Left ventricle myocardium superior (tissue), 1 donor: Measurements from ENCODE around the gene MCM7. TPM values are rescaled to one million over a fixed set of nuclear protein-coding genes. Genes with fewer than 3 reads are reported as not detected.

ENCODE experiments used
- ATAC-seq: fragments of 200-7000 bp; cut with Tn5 transposase; one replicate; pipeline ENCODE4 v1.9.1; 2020; ENCODE audit warnings: mild to moderate bottlenecking, moderate library complexity
- DNase-seq: peaks from one replicate; pipeline ENCODE4 v3.0.0-alpha.2; 2020
- intact Hi-C: fragments of 100-400 bp; cut with micrococcal nuclease; formaldehyde crosslinking; loops from one replicate; pipeline ENCODE4 v1.11.0; 2022
- total RNA-seq: library from RNA; stranded (reverse); fragmentation: NEBNext Ultra II Directional; extraction: Animal tissue kit (Norgen Biotek cat#: 25700); gene quantifications from one replicate; pipeline ENCODE4 v1.2.1, GENCODE V29; 2021
- donor health status: DM: no; HTN: yes; CAD: no; lungs with severe emphysema.

The MCM7 gene
- total RNA-seq, 1 donor from 2014 or later = 23.9 TPM

DNA sequence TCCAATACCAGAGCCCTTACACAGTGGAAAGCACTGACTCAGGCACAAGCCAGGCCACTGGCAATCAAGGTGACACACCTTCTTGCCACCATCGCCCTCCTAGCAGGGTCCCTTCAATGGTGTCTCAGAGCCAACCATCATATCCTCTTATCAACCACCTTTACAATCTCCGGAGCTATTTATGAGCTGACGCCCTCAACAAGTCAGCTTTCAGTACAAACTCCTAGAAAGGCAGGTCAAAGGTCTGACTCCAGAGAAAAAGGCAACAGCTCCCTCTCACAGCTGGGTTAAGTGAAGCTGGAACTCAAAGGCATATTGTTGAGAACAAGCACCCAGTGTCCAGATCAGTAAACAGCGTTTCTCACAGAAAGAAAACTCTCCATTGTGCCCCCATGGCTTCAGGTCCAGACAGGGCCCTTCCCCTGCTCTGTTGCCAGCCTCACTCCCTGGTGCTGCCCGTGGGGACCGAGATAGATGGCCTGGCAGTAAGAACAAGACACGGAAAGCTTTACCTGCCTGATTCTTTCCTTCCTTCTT is 22.1 kb downstream of the MCM7 start:
- DNase-seq (no peak), ATAC-seq (no peak)
- intact Hi-C loops = no loop called here

DNA sequence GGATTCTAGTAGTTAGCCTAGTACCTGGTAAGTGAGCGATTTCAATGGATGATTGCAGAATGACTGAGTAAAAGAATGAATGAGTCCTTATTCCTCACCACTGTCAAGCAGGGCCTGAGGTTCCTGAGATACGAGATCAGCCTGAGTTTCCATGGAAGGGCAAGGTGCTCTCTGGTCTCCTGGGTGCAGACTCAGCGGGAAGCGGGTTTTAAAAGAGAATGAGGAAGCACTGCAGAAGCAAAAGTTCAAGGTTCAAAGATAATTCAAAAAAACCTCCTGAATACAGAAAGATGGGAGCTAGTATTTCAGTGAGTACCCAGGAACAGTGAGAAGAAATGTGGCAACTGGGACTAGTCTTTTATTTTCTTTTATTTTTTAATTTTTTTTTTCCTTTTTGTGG is 24.0 kb downstream of the MCM7 start:
- ATAC-seq (no peak), DNase-seq (no peak)
- intact Hi-C loops = no loop called here

DNA sequence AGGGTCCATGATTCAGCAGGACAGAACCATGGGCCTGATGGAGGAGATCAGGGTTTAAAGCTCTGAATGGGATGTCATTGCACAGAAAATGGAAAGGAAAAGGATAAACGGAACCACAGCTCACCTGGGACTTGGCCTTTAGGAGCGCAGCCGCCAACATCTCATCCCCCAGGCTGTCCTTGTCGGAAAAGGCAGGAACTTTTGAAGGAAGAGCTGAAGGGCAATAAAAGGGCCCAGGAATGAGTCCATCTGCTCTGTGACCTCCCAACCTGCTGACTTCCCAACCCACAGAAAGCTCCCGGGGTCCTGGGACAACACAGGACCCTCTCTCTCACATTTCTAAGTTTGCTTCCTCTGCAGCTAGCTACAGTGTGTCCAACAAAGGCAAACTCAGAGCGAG is 25.8 kb downstream of the MCM7 start:
- DNase-seq (no peak), ATAC-seq (no peak)
- intact Hi-C loops = no loop called here

GRCh38 chr7:100074841-100075240 is 26.4 kb downstream of the MCM7 start:
- DNase-seq (no peak), ATAC-seq (no peak)
- intact Hi-C loops = no loop called here

GRCh38 chr7:100072462-100072861 is 28.7 kb downstream of the MCM7 start:
- ATAC-seq (no peak), DNase-seq (no peak)
- intact Hi-C loops = no loop called here

DNA sequence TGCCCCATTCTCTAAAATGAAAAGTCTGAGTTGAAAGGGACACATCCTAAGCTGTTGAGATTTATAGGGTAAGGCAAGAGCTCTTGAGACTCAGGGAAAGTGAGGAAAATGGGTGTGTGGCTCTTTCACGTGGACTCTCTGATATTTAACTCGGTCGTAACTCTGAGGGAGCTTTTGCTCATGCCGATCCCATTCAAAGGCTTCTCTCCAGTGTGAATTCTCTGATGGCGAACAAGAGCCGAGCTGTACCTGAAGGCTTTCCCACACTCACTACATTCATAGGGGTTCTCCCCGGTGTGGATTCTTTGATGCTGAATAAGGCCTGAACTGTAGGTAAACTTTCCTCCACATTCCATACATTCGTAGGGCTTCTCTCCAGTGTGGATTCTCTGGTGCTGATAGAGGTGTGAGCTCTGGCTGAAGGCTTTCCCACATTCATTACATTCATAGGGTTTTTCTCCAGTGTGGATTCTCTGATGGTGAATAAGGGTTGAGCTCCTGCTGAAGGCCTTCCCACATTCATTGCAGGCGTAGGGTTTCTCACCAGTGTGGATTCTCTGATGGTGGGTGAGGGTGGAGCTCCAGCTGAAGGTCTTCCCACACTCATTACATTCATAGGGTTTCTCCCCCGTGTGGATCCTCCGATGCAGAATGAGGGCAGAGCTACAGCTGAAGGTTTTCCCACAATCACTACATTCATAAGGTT is 30.0 kb downstream of the MCM7 start:
- no peak for DNase-seq
- ATAC-seq = no peak
- intact Hi-C loops = no loop called here

- no peak for ATAC-seq
- no peak for DNase-seq
- intact Hi-C loops = no loop called here
Measured at GRCh38 chr7:100069991-100070390, 31.2 kb downstream of the MCM7 start.

DNA sequence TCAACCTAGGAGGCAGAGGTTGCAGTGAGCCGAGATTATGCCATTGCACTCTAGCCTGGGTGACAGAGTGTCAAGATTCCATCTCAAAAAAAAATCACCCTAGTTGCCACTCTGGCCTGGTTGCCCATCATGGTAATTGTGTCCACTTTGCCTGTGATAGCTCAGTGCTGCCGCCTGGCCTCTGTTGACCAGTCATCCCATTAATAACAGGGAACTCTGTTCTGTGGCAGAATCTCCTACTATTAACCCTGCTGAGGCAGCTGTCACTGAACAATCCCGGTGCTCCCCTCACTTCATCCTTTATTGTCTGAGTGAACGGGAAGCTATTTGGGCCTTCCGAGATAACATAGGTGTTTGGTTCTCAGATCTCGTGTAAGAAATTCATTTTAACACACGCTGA is 34.2 kb downstream of the MCM7 start:
- ATAC-seq = no peak
- DNase-seq = no peak
- intact Hi-C loops = no loop called here

DNA sequence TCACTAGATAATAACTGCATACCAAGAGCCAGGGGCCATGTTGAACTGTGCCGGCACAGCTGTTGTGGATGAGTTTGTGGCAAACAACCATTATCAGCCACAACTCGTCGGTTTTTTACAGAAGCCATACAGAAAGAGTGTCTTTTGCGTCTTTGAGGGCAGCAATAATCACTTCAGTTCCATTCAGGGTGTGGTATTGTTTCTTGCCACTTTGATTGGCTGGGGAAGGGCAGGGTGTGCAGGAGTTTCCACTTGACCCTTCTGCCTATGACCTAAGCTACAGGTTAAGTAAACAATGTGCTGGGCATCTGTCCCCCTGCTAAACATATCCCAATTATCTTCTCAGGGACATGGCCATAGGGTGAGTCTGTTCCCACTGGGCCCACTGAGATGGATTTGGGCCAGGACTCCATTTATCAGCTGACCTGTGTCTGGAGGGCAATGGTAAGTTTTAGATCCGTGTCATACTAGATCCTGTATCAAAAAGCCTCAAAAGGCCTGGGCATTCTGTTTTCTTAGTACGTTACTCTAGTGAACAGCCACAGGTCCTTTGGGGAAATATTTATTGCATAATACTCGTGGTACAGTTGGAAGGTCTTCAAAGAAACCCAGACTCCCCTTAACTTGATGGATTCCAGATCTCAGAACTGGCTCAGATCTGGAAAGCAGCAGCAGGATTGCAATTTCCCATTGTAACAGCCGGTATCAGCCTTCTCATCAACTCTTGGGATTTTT is 35.6 kb downstream of the MCM7 start:
- intact Hi-C loops = no loop called here
- ATAC-seq (peak; percentile 83), DNase-seq (no peak)

DNA sequence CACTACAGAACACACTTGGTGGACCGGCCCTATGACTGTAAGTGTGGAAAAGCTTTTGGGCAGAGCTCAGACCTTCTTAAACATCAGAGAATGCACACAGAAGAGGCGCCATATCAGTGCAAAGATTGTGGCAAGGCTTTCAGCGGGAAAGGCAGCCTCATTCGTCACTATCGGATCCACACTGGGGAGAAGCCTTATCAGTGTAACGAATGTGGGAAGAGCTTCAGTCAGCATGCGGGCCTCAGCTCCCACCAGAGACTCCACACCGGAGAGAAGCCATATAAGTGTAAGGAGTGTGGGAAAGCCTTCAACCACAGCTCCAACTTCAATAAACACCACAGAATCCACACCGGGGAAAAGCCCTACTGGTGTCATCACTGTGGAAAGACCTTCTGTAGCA is 37.0 kb downstream of the MCM7 start:
- DNase-seq (no peak), ATAC-seq (no peak)
- intact Hi-C loops = no loop called here

DNA sequence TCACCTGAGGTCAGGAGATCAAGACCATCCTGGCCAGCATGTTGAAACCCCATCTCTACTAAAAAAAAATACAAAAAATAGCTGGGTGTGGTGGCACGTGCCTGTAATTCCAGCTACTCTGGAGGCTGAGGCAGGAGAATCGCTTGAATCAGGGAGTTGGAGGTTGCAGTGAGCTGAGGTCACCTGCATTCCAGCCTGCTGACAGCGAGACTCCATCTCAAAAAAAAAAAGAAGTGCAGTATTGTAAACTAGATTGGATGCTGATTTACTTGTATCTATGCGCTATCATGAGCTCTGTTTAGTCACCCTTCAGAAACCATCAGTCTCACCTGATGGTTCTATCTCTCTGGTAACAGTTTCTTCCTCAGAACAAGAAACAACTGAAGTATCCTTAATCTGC is 37.8 kb downstream of the MCM7 start:
- no peak for DNase-seq
- ATAC-seq = no peak
- intact Hi-C loops = no loop called here

DNA sequence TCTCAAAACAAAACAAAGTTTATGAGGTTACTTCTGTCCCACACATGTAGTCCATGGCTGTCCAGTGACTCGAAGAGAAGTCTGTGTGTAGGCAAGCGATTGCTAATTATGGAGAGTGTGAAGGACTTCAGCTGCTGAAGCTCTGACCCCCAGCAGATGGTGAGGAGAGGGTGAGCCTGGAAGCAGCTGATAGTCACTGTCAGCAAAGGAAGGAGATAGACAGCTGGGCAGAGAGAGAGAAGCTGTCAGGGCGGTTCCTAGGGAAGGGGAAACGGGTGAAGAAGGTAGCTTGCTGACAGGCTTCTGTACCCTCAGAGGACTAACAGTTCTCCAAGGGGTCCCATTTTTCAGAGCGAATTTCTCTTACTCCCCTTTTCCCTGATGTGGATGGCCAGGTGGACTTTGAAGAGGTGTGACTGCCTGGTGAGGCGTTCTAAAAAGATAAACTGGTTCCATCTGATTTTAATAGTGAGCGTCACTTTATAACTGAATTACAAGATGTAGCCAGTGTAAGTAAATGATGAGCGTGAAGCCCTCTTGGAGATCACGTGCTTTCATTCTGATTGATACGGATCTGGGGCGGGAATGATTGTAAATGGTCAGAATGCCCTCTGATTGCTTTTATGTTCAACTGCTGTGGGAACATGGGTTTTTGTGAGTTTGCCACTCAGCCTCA is 39.5 kb downstream of the MCM7 start:
- intact Hi-C loops = no loop called here
- no peak for ATAC-seq
- no peak for DNase-seq

GRCh38 chr7:100059251-100059739 is 41.9 kb downstream of the MCM7 start:
- intact Hi-C loops = no loop called here
- no peak for ATAC-seq
- no peak for DNase-seq

GRCh38 chr7:100057006-100057405 is 44.2 kb downstream of the MCM7 start:
- DNase-seq = no peak
- intact Hi-C loops = no loop called here
- no peak for ATAC-seq

- no peak for DNase-seq
- intact Hi-C loops = no loop called here
Measured at GRCh38 chr7:100053215-100053614, 48.0 kb downstream of the MCM7 start.

GRCh38 chr7:100051611-100052010 is 49.6 kb downstream of the MCM7 start:
- intact Hi-C loops = no loop called here
- ATAC-seq (no peak), DNase-seq (no peak)

More at GRCh38 chr7:100053215-100053614, 48.0 kb downstream of the MCM7 start:
- ATAC-seq = no peak

DNA sequence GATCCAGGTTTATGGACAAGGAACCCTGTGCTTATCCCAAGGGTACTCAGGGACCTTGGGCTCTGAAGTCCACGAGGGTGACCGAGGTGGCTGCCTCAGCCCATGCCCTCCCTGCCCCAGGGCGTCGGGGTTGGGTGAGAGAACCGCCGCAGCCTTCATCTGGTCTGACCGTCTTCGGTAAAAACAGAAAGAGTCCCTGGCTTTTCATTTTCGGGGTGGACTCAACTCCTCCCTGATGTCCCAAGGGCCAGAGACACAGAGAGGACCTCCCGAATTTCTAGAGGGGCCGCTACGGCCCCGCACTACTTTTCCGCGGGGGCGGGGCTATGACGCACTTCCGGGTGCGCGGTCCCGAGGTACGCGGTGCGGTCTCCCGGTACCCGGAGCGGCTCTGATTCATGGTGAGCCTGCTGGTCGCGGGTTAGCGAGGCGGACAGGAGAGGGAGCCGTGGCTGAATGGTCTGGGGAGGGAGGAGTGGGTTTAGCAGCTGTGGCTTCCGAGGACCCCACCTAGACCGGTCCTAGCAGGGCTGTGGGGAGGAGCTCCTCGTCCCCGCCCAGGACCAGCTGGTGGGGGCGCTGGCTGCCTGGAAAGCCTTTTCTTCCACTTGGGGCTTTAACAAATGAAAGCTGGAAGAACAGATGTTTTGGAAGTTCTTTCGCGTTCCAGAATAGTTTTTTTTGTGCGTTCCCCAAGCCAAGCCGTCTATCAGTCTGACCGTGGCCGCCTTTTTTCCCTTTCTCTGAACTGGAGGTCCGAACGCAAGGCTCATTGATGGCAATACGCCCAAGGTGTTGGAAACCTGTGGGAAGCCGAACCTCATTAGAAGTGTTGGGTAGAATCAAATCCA is 51.5 kb downstream of the MCM7 start, which contains the start of gene ZSCAN21:
Gene ZSCAN21, plus strand, starts transcription at position 334 of the 851 bp plus-strand sequence. CDS start 7,233 bp downstream, outside the sequence.
- DNase-seq (peak; percentile 93), ATAC-seq (peak; percentile 99)
- intact Hi-C loops = loop anchor here (10.0 kb wide), 1 partner anchor 55 kb away; no protein-coding TSS in a partner anchor

DNA sequence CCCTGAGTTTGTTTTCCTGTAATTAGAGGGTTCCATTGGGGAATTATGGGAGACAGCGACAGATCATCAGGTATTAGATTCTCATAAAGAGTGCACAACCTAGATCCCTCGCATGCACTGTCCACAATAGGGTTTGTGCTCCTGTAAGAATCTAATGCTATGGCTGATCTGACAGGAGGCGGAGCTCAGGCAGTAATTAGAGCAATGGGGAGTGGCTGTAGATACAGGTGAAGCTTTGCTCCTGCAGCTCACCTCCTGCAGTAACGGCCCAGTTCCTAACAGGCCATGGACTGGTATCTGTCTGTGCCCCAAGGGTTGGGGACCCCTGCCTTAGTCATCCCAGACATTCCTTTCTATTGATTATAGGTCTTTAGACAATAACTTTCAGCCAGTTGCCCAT is 52.5 kb downstream of the MCM7 start:
- ATAC-seq = no peak
- DNase-seq = no peak
- intact Hi-C loops = loop anchor here (10.0 kb wide), 1 partner anchor 54 kb away; no protein-coding TSS in a partner anchor

DNA sequence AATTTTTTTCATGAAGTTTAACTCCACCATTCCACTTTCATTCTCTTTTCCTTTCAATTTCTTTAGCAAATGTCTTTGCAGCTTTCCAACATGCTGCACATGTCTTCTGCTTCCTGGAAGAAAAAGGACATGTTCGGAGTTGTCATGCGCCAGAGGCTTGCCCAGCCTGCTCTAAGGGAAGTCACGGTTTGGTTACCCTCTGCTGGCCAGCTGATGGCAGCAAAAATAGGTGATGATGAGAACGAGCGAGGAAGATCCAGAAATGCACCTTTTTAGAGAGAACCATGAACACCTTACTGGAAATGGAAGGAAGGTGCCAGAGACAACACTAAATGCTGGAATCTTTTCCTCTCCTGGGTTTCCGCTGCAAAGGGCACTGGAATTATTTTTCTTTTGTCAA is 56.5 kb downstream of the MCM7 start:
- DNase-seq (no peak), ATAC-seq (no peak)
- intact Hi-C loops = loop anchor here (10.0 kb wide), 1 partner anchor 50 kb away; no protein-coding TSS in a partner anchor
